ENCODE results near the gene CDH11. TPM values are rescaled to one million over a fixed set of nuclear protein-coding genes. Genes with fewer than 3 reads are reported as not detected.

CDH11 gene
- total RNA-seq, 3 donors from 2014 or later = 6.4 to 24.7 (median 12.6) TPM

GRCh38 chr16:65120461-65120830, 1.4 kb downstream of the CDH11 start:
- Histone ChIP-seq H3K4me1 (ENCODE audit: low read depth) (peaks cover 12% of the 10 kb centered on the region), H3K9me3 (no peaks in the 10 kb centered on the region), H3K36me3 (ENCODE audit: low read depth) (no peaks in the 10 kb centered on the region), H3K4me3 (no peak overlapping the region)
- intact Hi-C loops (cut with DNase I, micrococcal nuclease) = no loop called here
- DNase-seq (no peak), ATAC-seq (no peak)
- no peak for TF ChIP-seq CTCF (IDR thresholded peaks at IDR 0.05)

GRCh38 chr16:65119901-65120401, 1.9 kb downstream of the CDH11 start:
- no peak overlapping the region for H3K4me3 ChIP-seq
- H3K4me1 ChIP-seq (ENCODE audit: low read depth) = peaks cover 12% of the 10 kb centered on the region
- H3K36me3 ChIP-seq (ENCODE audit: low read depth) = no peaks in the 10 kb centered on the region
- no peaks in the 10 kb centered on the region for H3K9me3 ChIP-seq
- DNase-seq (no peak), ATAC-seq (no peak)
- intact Hi-C loops (cut with DNase I, micrococcal nuclease) = no loop called here
- TF ChIP-seq CTCF (IDR thresholded peaks at IDR 0.05) = no peak

- no peak overlapping the region for H3K4me3 ChIP-seq
- intact Hi-C loops (cut with DNase I, micrococcal nuclease) = no loop called here
- DNase-seq (no peak), ATAC-seq (no peak)
- peaks cover 12% of the 10 kb centered on the region for H3K4me1 ChIP-seq (ENCODE audit: low read depth)
- TF ChIP-seq CTCF (IDR thresholded peaks at IDR 0.05) = no peak
- no peaks in the 10 kb centered on the region for H3K36me3 ChIP-seq (ENCODE audit: low read depth)
- H3K9me3 ChIP-seq = no peaks in the 10 kb centered on the region
These were observed 2.4 kb downstream of the CDH11 start for GRCh38 chr16:65119435-65119834.

- Histone ChIP-seq H3K36me3 (ENCODE audit: low read depth) (no peaks in the 10 kb centered on the region), H3K4me1 (ENCODE audit: low read depth) (peaks cover 12% of the 10 kb centered on the region)
- intact Hi-C loops (cut with DNase I, micrococcal nuclease) = no loop called here
These were observed 3.0 kb downstream of the CDH11 start for GRCh38 chr16:65118871-65119270.

GRCh38 chr16:65117811-65118448, 3.9 kb downstream of the CDH11 start:
- H3K36me3 ChIP-seq (ENCODE audit: low read depth) = no peaks in the 10 kb centered on the region
- ATAC-seq = peak; percentile 77
- no peak overlapping the region for H3K4me3 ChIP-seq
- H3K9me3 ChIP-seq = no peaks in the 10 kb centered on the region
- peak; percentile 76 for TF ChIP-seq CTCF (IDR thresholded peaks at IDR 0.05)
- intact Hi-C loops (cut with DNase I, micrococcal nuclease) = no loop called here
- peak in 2 of 3 donors; percentile 69 to 79 for DNase-seq
- H3K4me1 ChIP-seq (ENCODE audit: low read depth) = peaks cover 12% of the 10 kb centered on the region

More at GRCh38 chr16:65118871-65119270, 3.0 kb downstream of the CDH11 start:
- DNase-seq = no peak
- H3K4me3 ChIP-seq = no peak overlapping the region
- no peaks in the 10 kb centered on the region for H3K9me3 ChIP-seq
- TF ChIP-seq CTCF (IDR thresholded peaks at IDR 0.05) = no peak
- ATAC-seq = no peak

All from mucosa of descending colon (tissue), 3 donors.